Motor neuron (in vitro differentiated cells): ENCODE results near the gene ENHO. TPM values are rescaled to one million over a fixed set of nuclear protein-coding genes. Genes with fewer than 3 reads are reported as not detected.

Source experiments
- ATAC-seq, 8 experiments: fragments of 200-7000 bp; cut with Tn5 transposase; replicated peaks in 6 of 8; 2 replicates each; pipeline ENCODE4 v1.8.0; 2021; ENCODE audit warnings: mild to moderate bottlenecking in 8 of 8, moderate library complexity in 8 of 8
- H3K27ac ChIP-seq, 2 donors: fragments of 250-450 bp; sonication (Bioruptor Pico); 2 replicates each; pipeline ENCODE4 v1.9.0; 2021; ENCODE audit warnings: antibody characterized with exemption in 2 of 2, mild to moderate bottlenecking in 2 of 2, moderate library complexity in 1 of 2
- H3K4me1 ChIP-seq, 2 donors: fragments of 250-450 bp; sonication (Bioruptor Pico); replicated peaks in 1 of 2; 2 replicates each; pipeline ENCODE4 v1.6.1; 2021; ENCODE audit warnings: antibody characterized with exemption in 2 of 2, mild to moderate bottlenecking in 2 of 2, moderate library complexity in 1 of 2
- H3K4me3 ChIP-seq, 5 donors: fragments of 250-450 bp; sonication (Bioruptor Pico); 2 replicates each; pipeline ENCODE4 v1.9.0; 2021; ENCODE audit warnings: antibody characterized with exemption in 5 of 5, mild to moderate bottlenecking in 5 of 5, moderate library complexity in 4 of 5
- WGBS, 10 experiments: fragments of 450-650 bp; shearing (Covaris generic); methylation state at CpG; one replicate each; pipeline ENCODE4 v1.0.0; 2022; 5-methylcytosine and 5-hydroxymethylcytosine counted together
- in situ Hi-C, 9 experiments: fragments of 400-800 bp; cut with MboI; loops; one replicate each; pipeline ENCODE4 v1.15.0; 2021; ENCODE audit warnings: low sequenced_read_pairs in 9 of 9, low pct_unique_long_range_greater_than_20kb in 2 of 9; ENCODE audit not compliant: unreplicated experiment in 9 of 9
- total RNA-seq, 8 experiments: library from RNA; unstranded; fragments of 300-600 nt; gene quantifications; 2 replicates each; pipeline versions ENCODE4 v1.2.3 to v1.2.4, GENCODE V29; 2022

Gene ENHO
- total RNA-seq, 8 experiments from 2014 or later = 3.9 to 25.4 (median 18.8) TPM

DNA sequence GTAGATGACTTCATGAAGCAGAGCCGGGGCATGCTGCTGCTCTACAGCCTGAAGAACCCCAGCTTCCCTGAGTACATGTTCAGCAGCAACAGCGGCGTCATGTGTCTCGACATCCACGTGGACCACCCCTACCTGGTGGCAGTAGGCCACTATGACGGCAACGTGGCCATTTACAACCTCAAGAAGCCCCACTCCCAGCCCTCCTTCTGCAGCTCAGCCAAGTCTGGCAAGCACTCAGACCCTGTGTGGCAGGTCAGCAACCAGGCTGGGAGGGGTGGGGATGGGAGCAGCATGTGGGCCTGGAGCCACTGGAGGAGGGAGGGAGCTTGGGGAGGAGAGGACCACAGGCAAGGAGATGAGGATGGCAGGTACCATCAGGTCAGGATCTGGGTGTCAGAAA lies 16.2 kb downstream of the ENHO start:
- no peak overlapping the region for H3K27ac ChIP-seq
- no peak overlapping the region for H3K4me3 ChIP-seq
- H3K4me1 ChIP-seq = peaks cover 35 to 36% of the 10 kb centered on the region in 2 donors
- in situ Hi-C loops = no loop called here
- ATAC-seq = no peak
- WGBS, 10 experiments = 60 to 100% (median 90%) methylated on average over 1 to 3 of the region's 7 CpGs; no CpG with 5 or more reads in 7 of the 10 experiments

- WGBS, 10 experiments = 40 to 100% (median 89%) methylated on average over 1 to 4 of the region's 5 CpGs; no CpG with 5 or more reads in 4 of the 10 experiments
- H3K4me1 ChIP-seq = peaks cover 26 to 29% of the 10 kb centered on the region in 2 donors
- no peak for ATAC-seq
- in situ Hi-C loops = no loop called here
- no peak overlapping the region for H3K4me3 ChIP-seq
- H3K27ac ChIP-seq = no peak overlapping the region
These were observed 17.2 kb downstream of the ENHO start for GRCh38 chr9:34505370-34506120.

GRCh38 chr9:34503406-34503805 lies 19.4 kb downstream of the ENHO start:
- peaks cover 10 to 19% of the 10 kb centered on the region in 2 donors for H3K4me1 ChIP-seq
- no peak overlapping the region for H3K4me3 ChIP-seq
- ATAC-seq = no peak
- in situ Hi-C loops = no loop called here
- no peak overlapping the region for H3K27ac ChIP-seq

DNA sequence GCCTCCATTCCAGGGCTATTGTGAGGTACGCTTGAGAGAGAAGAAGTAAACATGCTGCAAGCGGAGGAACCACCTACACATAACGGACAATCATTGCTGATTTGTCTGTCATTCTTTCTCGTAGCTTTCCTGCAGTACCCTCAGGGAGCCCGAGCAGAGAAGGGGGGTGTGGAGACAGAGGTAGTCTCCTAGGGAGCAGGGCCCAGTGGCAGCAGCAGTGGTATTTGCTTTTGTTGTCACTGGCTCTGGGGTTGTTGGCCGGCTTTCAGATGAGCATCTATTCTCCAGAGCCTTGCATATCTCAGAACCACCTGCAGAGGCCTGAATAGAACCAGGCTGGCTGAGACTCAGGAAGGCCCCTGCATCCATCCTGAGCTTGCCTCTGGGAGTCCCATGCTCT lies 19.9 kb downstream of the ENHO start:
- peak in 3 of 8 experiments; percentile 43 to 71 (median 49) for ATAC-seq
- in situ Hi-C loops = no loop called here
- Histone ChIP-seq H3K4me3 (no peak overlapping the region), H3K4me1 (peaks cover 10 to 19% of the 10 kb centered on the region in 2 donors), H3K27ac (no peak overlapping the region)
- 0 to 100% (median 66%) methylated on average over 1 to 5 of the region's 6 CpGs; no CpG with 5 or more reads in 4 of the 10 experiments for WGBS, 10 experiments

- H3K4me3 ChIP-seq = no peak overlapping the region
- ATAC-seq = peak in 1 of 8 experiments; percentile 0
- in situ Hi-C loops = no loop called here
- 0 to 83% (median 80%) methylated on average over 1 to 4 of the region's 10 CpGs; no CpG with 5 or more reads in 5 of the 10 experiments for WGBS, 10 experiments
- H3K4me1 ChIP-seq = peaks cover 10 to 19% of the 10 kb centered on the region in 2 donors
- H3K27ac ChIP-seq = no peak overlapping the region
These were observed 20.3 kb downstream of the ENHO start for GRCh38 chr9:34502471-34502870.

- WGBS, 10 experiments = 0 to 100% methylated on average over 1 of the region's 5 CpGs; no CpG with 5 or more reads in 8 of the 10 experiments
- in situ Hi-C loops = no loop called here
- peaks cover 10 to 19% of the 10 kb centered on the region in 2 donors for H3K4me1 ChIP-seq
- no peak overlapping the region for H3K4me3 ChIP-seq
- no peak overlapping the region for H3K27ac ChIP-seq
- peak; percentile 80 to 91 (median 87) for ATAC-seq
These were observed 20.8 kb downstream of the ENHO start for GRCh38 chr9:34501889-34502425.

DNA sequence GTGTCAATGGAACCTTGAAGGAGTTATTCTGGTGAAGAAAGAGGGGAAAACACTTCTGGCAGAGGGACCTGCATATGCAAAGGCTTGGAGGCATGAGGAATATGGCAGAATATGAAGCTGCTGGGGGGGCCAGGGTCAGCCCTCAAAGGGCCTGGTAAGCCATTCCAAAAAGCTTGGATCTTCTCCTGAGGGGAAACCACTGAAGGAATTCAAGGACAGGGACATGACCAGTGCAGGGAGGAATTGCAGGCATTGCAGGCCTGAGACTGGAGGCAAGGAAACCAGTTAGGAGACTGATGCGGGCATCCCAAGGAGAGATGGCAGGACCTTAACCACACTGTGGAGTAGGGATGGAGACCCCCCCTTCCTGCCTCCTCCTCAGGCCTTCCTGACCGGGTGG lies 21.4 kb downstream of the ENHO start:
- peak in 1 of 8 experiments; percentile 4 for ATAC-seq
- Histone ChIP-seq H3K4me3 (no peak overlapping the region), H3K4me1 (peaks cover 10 to 19% of the 10 kb centered on the region in 2 donors), H3K27ac (no peak overlapping the region)
- 88% methylated on average over 1 of the region's 2 CpGs; no CpG with 5 or more reads in 9 of the 10 experiments for WGBS, 10 experiments
- in situ Hi-C loops = no loop called here

GRCh38 chr9:34500623-34501267 lies 22.0 kb downstream of the ENHO start:
- H3K27ac ChIP-seq = no peak overlapping the region
- in situ Hi-C loops = no loop called here
- ATAC-seq = peak in 7 of 8 experiments; percentile 18 to 61 (median 44)
- WGBS, 10 experiments = 0 to 20% (median 0%) methylated on average over 1 to 6 of the region's 6 CpGs; no CpG with 5 or more reads in 4 of the 10 experiments
- peaks cover 10 to 19% of the 10 kb centered on the region in 2 donors for H3K4me1 ChIP-seq
- no peak overlapping the region for H3K4me3 ChIP-seq

DNA sequence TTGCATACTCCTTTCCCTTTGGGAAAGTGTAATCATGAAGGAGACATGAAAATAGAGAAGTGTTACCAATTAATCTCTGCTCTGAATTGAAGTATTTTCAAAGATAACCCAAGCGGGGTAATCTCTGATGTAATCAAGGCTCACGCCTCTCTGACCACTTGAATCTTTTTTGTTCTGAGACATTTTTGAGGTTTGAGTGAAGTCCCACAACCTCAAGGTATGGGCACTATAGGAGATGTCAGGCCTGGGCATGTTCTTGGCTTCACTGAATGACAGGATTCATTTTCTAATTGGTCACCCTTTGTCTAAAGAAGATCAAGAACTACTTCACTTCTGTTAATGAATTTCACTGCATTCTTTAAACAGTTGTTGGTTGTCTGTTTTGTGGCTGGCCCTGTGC lies 23.7 kb downstream of the ENHO start:
- peaks cover 10 to 19% of the 10 kb centered on the region in 2 donors for H3K4me1 ChIP-seq
- ATAC-seq = no peak
- H3K4me3 ChIP-seq = no peak overlapping the region
- no peak overlapping the region for H3K27ac ChIP-seq
- WGBS, 10 experiments = 60 to 100% (median 90%) methylated on average over 2 of the region's 2 CpGs; no CpG with 5 or more reads in 5 of the 10 experiments
- in situ Hi-C loops = loop anchor here in 2 of 9 experiments (10.0 kb wide), 2 partner anchors 64 to 94 kb away; no protein-coding TSS in a partner anchor

GRCh38 chr9:34498553-34498952 lies 24.2 kb downstream of the ENHO start:
- Histone ChIP-seq H3K4me1 (peaks cover 10 to 19% of the 10 kb centered on the region in 2 donors), H3K27ac (no peak overlapping the region), H3K4me3 (no peak overlapping the region)
- ATAC-seq = no peak
- in situ Hi-C loops = loop anchor here in 2 of 9 experiments (10.0 kb wide), 2 partner anchors 64 to 94 kb away; no protein-coding TSS in a partner anchor
- 0 to 100% (median 58%) methylated on average over 1 to 3 of the region's 3 CpGs; no CpG with 5 or more reads in 4 of the 10 experiments for WGBS, 10 experiments

DNA sequence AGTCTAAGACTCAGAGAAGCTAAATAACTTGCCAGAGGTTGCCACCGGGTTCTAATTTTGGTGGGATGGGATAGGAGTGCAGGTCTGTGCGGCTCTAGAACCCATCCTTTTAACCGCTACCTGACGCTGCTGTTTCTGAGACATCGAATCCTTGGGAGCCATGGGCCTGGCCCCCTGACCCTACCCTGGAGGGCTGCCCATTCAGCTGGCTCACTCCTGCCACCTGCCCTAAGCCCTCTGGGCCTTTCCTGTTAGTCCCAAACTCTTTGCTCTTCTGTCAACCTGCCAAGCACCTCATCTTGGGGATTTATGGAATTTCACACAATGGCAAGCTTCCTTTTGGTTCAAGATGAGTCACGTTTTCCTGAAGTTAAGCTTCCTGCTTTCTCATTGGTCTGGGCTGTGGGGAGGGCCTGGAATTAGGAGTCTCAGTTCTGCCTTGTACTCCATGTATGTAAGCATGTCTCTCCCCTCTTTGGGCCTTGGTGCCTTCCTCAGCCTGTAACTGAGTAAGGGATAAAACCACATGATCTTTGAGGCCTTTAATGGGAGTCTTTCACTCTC lies 26.6 kb downstream of the ENHO start:
- no peak for ATAC-seq
- no peak overlapping the region for H3K27ac ChIP-seq
- H3K4me1 ChIP-seq = peaks cover 2 to 4% of the 10 kb centered on the region in 2 donors
- WGBS, 10 experiments = 59 to 96% (median 84%) methylated on average over 1 to 6 of the region's 6 CpGs; no CpG with 5 or more reads in 2 of the 10 experiments
- in situ Hi-C loops = loop anchor here in 2 of 9 experiments (10.0 kb wide), 2 partner anchors 61 to 91 kb away; no protein-coding TSS in a partner anchor
- no peak overlapping the region for H3K4me3 ChIP-seq

DNA sequence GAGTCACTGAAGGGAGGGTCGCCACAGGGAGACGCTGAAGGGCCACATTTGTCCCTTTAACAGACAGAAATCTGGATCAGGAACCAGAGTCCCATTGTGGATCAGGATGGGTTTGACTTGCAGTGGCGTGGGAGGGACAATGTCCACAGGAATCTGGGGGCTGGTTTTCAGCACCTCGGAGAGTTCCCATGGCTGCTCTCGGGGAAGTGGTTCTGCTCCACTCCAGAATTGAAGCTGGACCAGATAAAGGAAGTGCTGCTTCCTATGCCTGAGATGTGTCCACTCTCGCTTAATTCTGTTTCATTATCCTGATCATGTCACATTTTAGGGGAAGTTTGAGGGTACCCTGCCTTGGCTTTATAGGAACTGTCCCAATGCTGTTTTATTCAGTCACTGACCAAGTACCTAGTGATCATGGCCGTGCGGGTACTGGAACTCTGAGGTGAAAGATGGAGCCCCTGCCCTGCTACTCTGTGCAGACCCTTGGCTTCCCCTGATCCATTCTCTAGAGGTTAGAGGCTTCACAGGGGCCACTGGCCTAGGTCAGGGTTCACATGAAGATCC lies 28.7 kb downstream of the ENHO start:
- Histone ChIP-seq H3K4me1 (peaks cover 0 to 4% of the 10 kb centered on the region in 2 donors), H3K27ac (no peak overlapping the region), H3K4me3 (no peak overlapping the region)
- ATAC-seq = peak in 4 of 8 experiments; percentile 29 to 80 (median 68)
- 0 to 93% (median 48%) methylated on average over 2 to 7 of the region's 8 CpGs; no CpG with 5 or more reads in 2 of the 10 experiments for WGBS, 10 experiments
- in situ Hi-C loops = loop anchor here in 2 of 9 experiments (10.0 kb wide), 2 partner anchors 59 to 89 kb away; no protein-coding TSS in a partner anchor
